ENCODE data around the gene VAPB.

DNA sequence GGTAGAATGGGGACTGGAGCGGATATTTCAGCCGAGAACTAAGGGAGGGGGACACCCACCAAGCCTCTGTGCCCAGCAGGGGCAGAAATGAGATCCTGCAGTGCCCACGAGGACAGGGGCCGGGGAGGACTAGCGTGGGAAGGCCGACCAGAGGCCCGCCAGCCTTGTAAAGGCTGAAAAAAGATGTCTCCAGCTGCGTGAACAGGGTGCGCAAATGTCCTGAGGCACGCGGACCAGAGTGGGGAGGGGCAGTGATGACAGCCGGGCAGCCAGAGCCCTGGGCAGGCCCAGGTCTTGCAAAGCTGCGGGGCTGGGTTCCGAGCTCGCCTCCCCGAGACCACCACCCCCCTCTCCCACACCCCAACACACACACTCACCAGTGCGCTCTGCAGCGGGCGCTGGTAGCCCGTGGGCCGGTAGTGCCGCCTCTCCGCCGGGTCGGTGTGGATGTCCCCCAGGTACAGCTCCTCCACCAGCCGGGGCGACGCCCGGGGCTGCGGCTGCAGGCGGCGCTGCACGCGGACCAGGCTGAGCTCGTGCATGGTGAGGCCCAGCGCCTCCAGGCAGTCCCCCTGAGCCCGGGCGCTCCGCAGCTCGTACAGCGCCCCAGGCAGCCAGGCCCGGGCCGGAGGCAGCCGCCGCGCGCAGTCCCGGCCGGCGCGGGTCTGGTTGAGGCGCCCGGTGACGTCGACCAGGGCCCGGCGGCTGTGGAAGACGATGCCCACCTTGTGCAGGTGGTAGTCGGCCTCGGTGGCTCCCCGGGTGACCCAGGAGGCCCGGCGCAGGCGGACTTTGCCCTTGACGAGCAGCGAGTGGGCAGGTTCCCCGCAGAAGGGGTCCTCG is 77.9 kb downstream of the VAPB start:
- TF ChIP-seq, protein P1, sequence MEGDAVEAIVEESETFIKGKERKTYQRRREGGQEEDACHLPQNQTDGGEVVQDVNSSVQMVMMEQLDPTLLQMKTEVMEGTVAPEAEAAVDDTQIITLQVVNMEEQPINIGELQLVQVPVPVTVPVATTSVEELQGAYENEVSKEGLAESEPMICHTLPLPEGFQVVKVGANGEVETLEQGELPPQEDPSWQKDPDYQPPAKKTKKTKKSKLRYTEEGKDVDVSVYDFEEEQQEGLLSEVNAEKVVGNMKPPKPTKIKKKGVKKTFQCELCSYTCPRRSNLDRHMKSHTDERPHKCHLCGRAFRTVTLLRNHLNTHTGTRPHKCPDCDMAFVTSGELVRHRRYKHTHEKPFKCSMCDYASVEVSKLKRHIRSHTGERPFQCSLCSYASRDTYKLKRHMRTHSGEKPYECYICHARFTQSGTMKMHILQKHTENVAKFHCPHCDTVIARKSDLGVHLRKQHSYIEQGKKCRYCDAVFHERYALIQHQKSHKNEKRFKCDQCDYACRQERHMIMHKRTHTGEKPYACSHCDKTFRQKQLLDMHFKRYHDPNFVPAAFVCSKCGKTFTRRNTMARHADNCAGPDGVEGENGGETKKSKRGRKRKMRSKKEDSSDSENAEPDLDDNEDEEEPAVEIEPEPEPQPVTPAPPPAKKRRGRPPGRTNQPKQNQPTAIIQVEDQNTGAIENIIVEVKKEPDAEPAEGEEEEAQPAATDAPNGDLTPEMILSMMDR (conservative IDR thresholded peaks at IDR 0.05; ENCODE audit: low read depth, low read length) = no peak
- TF ChIP-seq CHD1 (IDR thresholded peaks at IDR 0.05; ENCODE audit: low read depth, low read length) (no peak), CEBPB (IDR thresholded peaks at IDR 0.05; ENCODE audit: low read depth, low read length) (no peak), POLR2A (IDR thresholded peaks at IDR 0.05; ENCODE audit: low read depth, low read length) (no peak), RCOR1 (IDR thresholded peaks at IDR 0.05; ENCODE audit: insufficient replicate concordance, low read length) (no peak), MXI1 (IDR thresholded peaks at IDR 0.05; ENCODE audit: borderline replicate concordance, low read depth, low read length) (no peak), SMC3 (IDR thresholded peaks at IDR 0.05; ENCODE audit: low read depth, low read length) (no peak), MAZ (IDR thresholded peaks at IDR 0.05; ENCODE audit: borderline replicate concordance, low read depth, low read length) (no peak), FOS (IDR thresholded peaks at IDR 0.05; ENCODE audit: low read depth, low read length) (no peak), MAFK (IDR thresholded peaks at IDR 0.05; ENCODE audit: low read depth, low read length) (no peak)
- TF ChIP-seq, protein P2, sequence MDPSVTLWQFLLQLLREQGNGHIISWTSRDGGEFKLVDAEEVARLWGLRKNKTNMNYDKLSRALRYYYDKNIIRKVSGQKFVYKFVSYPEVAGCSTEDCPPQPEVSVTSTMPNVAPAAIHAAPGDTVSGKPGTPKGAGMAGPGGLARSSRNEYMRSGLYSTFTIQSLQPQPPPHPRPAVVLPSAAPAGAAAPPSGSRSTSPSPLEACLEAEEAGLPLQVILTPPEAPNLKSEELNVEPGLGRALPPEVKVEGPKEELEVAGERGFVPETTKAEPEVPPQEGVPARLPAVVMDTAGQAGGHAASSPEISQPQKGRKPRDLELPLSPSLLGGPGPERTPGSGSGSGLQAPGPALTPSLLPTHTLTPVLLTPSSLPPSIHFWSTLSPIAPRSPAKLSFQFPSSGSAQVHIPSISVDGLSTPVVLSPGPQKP (IDR thresholded peaks at IDR 0.05; ENCODE audit: borderline replicate concordance, low read depth, low read length) = no peak

Data from IMR-90 (cell line).